Measurements from ENCODE around the gene ABCA4.

DNA sequence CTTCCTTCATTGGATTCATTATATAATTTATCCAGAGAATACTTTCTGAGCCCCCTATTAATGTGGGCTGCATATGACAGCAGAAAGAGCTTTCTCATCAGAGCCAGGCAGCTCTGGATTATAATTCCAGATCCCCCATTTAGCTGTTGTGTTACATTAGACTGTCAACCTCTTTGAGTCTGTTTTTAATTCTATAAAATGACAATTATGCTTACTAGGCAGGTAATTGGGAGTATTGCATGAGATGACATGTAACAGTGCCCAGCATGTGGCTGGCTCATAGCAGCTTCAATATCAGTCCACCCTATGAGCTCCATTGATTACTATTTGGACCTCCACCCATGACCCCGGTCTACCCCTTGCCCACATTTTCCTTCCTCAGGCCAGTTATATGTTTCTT, 49.6 kb downstream of the ABCA4 start:
- TF ChIP-seq, protein P1, sequence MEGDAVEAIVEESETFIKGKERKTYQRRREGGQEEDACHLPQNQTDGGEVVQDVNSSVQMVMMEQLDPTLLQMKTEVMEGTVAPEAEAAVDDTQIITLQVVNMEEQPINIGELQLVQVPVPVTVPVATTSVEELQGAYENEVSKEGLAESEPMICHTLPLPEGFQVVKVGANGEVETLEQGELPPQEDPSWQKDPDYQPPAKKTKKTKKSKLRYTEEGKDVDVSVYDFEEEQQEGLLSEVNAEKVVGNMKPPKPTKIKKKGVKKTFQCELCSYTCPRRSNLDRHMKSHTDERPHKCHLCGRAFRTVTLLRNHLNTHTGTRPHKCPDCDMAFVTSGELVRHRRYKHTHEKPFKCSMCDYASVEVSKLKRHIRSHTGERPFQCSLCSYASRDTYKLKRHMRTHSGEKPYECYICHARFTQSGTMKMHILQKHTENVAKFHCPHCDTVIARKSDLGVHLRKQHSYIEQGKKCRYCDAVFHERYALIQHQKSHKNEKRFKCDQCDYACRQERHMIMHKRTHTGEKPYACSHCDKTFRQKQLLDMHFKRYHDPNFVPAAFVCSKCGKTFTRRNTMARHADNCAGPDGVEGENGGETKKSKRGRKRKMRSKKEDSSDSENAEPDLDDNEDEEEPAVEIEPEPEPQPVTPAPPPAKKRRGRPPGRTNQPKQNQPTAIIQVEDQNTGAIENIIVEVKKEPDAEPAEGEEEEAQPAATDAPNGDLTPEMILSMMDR (IDR thresholded peaks at IDR 0.05): no peak
- no peak for TF ChIP-seq POLR2A (IDR thresholded peaks at IDR 0.05)
